ENCODE measurements around the gene C3orf33. TPM values are rescaled to one million over a fixed set of nuclear protein-coding genes. Genes with fewer than 3 reads are reported as not detected.
"Not testable (repeated sequence)": the region's sequence is repeated elsewhere in the genome, so short reads cannot be mapped to it uniquely, and the experiment has no call there.

C3orf33 gene
- total RNA-seq, 3 donors from 2014 or later (not counting 1 experiment from before 2014, with no cell fraction given): 0.88 to 2.5 (median 1.2) TPM

GRCh38 chr3:155843569-155843968, 37.5 kb upstream of the C3orf33 start:
- no peaks in the 10 kb centered on the region for H3K27me3 ChIP-seq (ENCODE audit: control insufficient read depth, insufficient read depth, low read length)
- peaks cover 6% of the 10 kb centered on the region for H3K4me1 ChIP-seq (ENCODE audit: control insufficient read depth, insufficient read depth, low read length)
- TF ChIP-seq CTCF (IDR thresholded peaks at IDR 0.05): no peak
- no peaks in the 10 kb centered on the region for H3K9me3 ChIP-seq (ENCODE audit: control insufficient read depth, insufficient read depth, low read length)
- intact Hi-C loops (cut with micrococcal nuclease): no loop called here
- DNase-seq: no peak
- no peak overlapping the region for H3K4me3 Mint-ChIP-seq
- H3K36me3 Mint-ChIP-seq: no peaks in the 10 kb centered on the region
- ATAC-seq: no peak
- peaks cover 22 to 39% of the 10 kb centered on the region in 2 donors for H3K4me1 Mint-ChIP-seq
- H3K27me3 Mint-ChIP-seq (ENCODE audit: low read depth in 2 of 2): no peaks in the 10 kb centered on the region
- WGBS (ENCODE audit: insufficient coverage): 80% methylated on average over 1 of the region's 1 CpG
- H3K4me3 ChIP-seq (ENCODE audit: low read length): no peak overlapping the region
- no peak overlapping the region for H3K27ac Mint-ChIP-seq
- no peaks in the 10 kb centered on the region for H3K36me3 ChIP-seq (ENCODE audit: control insufficient read depth, insufficient read depth, low read length)
- H3K9me3 Mint-ChIP-seq: no peaks in the 10 kb centered on the region
- no peak overlapping the region for H3K27ac ChIP-seq (ENCODE audit: low read length)

- Histone ChIP-seq H3K27ac (ENCODE audit: low read length) (no peak overlapping the region), H3K4me3 (ENCODE audit: low read length) (no peak overlapping the region), H3K9me3 (ENCODE audit: control insufficient read depth, insufficient read depth, low read length) (no peaks in the 10 kb centered on the region), H3K4me1 (ENCODE audit: control insufficient read depth, insufficient read depth, low read length) (peaks cover 10% of the 10 kb centered on the region), H3K27me3 (ENCODE audit: control insufficient read depth, insufficient read depth, low read length) (no peaks in the 10 kb centered on the region), H3K36me3 (ENCODE audit: control insufficient read depth, insufficient read depth, low read length) (peaks cover 8% of the 10 kb centered on the region)
- DNase-seq (peak in 1 of 2 donors; percentile 17), ATAC-seq (peak; percentile 84 to 97 (median 88))
- peaks cover 11 to 14% of the 10 kb centered on the region in 2 donors for H3K4me1 Mint-ChIP-seq
- no peaks in the 10 kb centered on the region for H3K36me3 Mint-ChIP-seq
- peak overlapping the region; percentile 47 for H3K4me3 Mint-ChIP-seq
- H3K27ac Mint-ChIP-seq: peak overlapping the region; percentile 50 to 66
- intact Hi-C loops (cut with micrococcal nuclease): no loop called here
- TF ChIP-seq CTCF (IDR thresholded peaks at IDR 0.05): no peak
- H3K9me3 Mint-ChIP-seq: no peaks in the 10 kb centered on the region
- H3K27me3 Mint-ChIP-seq (ENCODE audit: low read depth in 2 of 2): no peaks in the 10 kb centered on the region
- WGBS (ENCODE audit: insufficient coverage): 67% methylated on average over 9 of the region's 9 CpGs
These were observed 29.4 kb upstream of the C3orf33 start for GRCh38 chr3:155835341-155836071.

GRCh38 chr3:155828490-155829098, 22.5 kb upstream of the C3orf33 start:
- H3K27ac ChIP-seq (ENCODE audit: low read length); H3K27ac Mint-ChIP-seq; H3K4me1 ChIP-seq (ENCODE audit: control insufficient read depth, insufficient read depth, low read length); ATAC-seq; intact Hi-C loops (cut with micrococcal nuclease); H3K4me3 Mint-ChIP-seq; H3K4me3 ChIP-seq (ENCODE audit: low read length); H3K4me1 Mint-ChIP-seq; H3K27me3 ChIP-seq (ENCODE audit: control insufficient read depth, insufficient read depth, low read length); H3K9me3 Mint-ChIP-seq; H3K9me3 ChIP-seq (ENCODE audit: control insufficient read depth, insufficient read depth, low read length); H3K27me3 Mint-ChIP-seq (ENCODE audit: low read depth in 2 of 2); DNase-seq; H3K36me3 Mint-ChIP-seq: not testable (repeated sequence)
- peaks cover 16% of the 10 kb centered on the region for H3K36me3 ChIP-seq (ENCODE audit: control insufficient read depth, insufficient read depth, low read length)
- WGBS (ENCODE audit: insufficient coverage): over 99% methylated on average over 13 of the region's 13 CpGs

- Histone ChIP-seq H3K9me3 (ENCODE audit: control insufficient read depth, insufficient read depth, low read length) (no peaks in the 10 kb centered on the region), H3K27ac (ENCODE audit: low read length) (no peak overlapping the region), H3K4me3 (ENCODE audit: low read length) (no peak overlapping the region), H3K36me3 (ENCODE audit: control insufficient read depth, insufficient read depth, low read length) (no peaks in the 10 kb centered on the region), H3K27me3 (ENCODE audit: control insufficient read depth, insufficient read depth, low read length) (no peaks in the 10 kb centered on the region), H3K4me1 (ENCODE audit: control insufficient read depth, insufficient read depth, low read length) (no peaks in the 10 kb centered on the region)
- ATAC-seq (no peak), DNase-seq (no peak)
- intact Hi-C loops (cut with micrococcal nuclease): no loop called here
- H3K4me3 Mint-ChIP-seq: no peak overlapping the region
- H3K4me1 Mint-ChIP-seq: no peaks in the 10 kb centered on the region
- H3K9me3 Mint-ChIP-seq: no peaks in the 10 kb centered on the region
- H3K27ac Mint-ChIP-seq: no peak overlapping the region
- no peak for TF ChIP-seq CTCF (IDR thresholded peaks at IDR 0.05)
- no peaks in the 10 kb centered on the region for H3K36me3 Mint-ChIP-seq
- H3K27me3 Mint-ChIP-seq (ENCODE audit: low read depth in 2 of 2): peaks cover 0 to 3% of the 10 kb centered on the region in 2 donors
These were observed 9.0 kb upstream of the C3orf33 start for GRCh38 chr3:155815030-155815545.

GRCh38 chr3:155813224-155813623, 7.1 kb upstream of the C3orf33 start:
- intact Hi-C loops (cut with micrococcal nuclease); ATAC-seq; H3K4me3 ChIP-seq (ENCODE audit: low read length); H3K4me3 Mint-ChIP-seq; H3K9me3 ChIP-seq (ENCODE audit: control insufficient read depth, insufficient read depth, low read length); H3K27ac Mint-ChIP-seq; H3K27ac ChIP-seq (ENCODE audit: low read length); H3K4me1 Mint-ChIP-seq; H3K27me3 ChIP-seq (ENCODE audit: control insufficient read depth, insufficient read depth, low read length); H3K9me3 Mint-ChIP-seq; H3K4me1 ChIP-seq (ENCODE audit: control insufficient read depth, insufficient read depth, low read length); H3K36me3 ChIP-seq (ENCODE audit: control insufficient read depth, insufficient read depth, low read length); H3K36me3 Mint-ChIP-seq; DNase-seq: not testable (repeated sequence)
- H3K27me3 Mint-ChIP-seq (ENCODE audit: low read depth in 2 of 2): peaks cover 8 to 10% of the 10 kb centered on the region in 2 donors
